NK-92 (cell line): ENCODE measurements around the gene HTR4.

Source experiments
- DNase-seq: peaks from one replicate; lab custom pipeline; 2025; ENCODE audit not compliant: unreplicated experiment; lab: John Stamatoyannopoulos, UW

HTR4 gene

GRCh38 chr5:148665431-148665830 is 11.1 kb upstream of the HTR4 start:
- DNase-seq = no peak

DNA sequence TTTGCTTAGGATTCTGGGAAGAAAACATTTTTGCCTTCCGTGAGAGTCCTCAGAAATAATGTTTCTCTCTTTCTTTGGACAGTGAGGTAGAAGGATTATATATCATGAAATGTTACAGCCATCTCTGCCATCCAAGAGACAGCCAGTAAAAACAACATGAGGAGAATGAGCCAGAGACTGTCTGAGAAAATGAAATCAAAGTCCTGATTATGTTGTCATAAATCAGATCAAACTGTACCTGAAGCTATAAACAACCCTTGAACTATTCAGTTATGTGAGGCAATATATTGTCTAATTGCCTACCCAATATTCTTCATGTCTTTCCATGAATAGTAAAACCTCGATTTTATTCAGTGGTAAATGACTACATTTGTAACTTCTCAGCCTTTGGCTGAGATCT is 9.2 kb upstream of the HTR4 start:
- no peak for DNase-seq

GRCh38 chr5:148660346-148660660 is 6.0 kb upstream of the HTR4 start:
- no peak for DNase-seq

DNA sequence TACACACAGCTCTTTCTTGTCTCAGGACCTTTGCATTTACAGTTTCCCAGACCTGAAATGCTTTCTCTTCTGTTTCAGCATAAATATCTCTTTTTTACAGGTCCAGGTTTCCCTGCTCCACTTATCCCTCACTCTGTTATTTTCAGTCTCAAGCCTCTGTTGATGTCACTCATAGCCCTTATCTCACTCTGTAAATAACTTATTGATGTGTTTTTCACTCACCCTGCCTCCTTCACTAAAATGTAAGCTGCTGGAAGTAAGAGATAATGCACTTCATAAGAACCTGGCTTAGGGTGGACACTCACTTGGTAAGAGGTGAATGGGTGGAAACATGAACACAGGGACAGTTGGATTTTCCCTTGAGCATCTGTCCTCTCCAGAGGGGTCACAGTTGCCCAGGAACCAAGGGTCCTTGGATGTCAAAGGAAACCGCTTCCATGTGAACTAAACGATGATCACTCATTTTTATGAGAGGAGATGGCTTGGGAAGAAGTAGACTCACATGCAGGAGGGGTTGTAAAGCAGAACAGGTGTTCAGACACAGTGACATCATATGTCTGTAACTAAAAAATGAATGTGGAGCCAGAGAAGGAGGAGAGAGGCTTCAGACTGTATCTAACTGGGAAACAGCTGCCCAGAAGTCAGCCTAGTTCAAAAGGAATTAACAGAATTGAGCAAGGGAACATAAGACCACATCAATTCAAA is 5.5 kb upstream of the HTR4 start:
- DNase-seq = no peak

- DNase-seq = no peak
Measured at GRCh38 chr5:148653291-148653835, 964 bp downstream of the HTR4 start.

- DNase-seq = no peak
Measured at GRCh38 chr5:148651528-148651927, 2.8 kb downstream of the HTR4 start.

DNA sequence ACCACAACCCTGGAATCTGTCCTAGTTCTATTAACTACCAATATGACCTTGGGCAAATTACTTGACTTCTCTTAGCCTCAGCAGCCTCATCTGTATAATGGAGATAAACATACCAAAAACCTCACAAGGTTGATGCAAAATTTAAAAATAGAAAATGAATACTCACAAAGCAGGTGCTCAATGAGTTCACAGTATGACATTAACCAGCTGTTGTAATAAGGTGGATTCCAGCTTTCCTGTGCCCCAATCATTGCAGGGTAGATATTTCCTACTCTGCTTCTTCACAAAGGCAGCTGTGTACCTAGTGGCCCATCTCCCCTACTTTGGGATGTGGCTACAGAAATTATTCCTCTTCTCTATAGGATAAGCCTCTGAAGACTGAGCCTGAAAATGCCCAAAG is 8.8 kb downstream of the HTR4 start:
- no peak for DNase-seq

- DNase-seq = no peak
Measured at GRCh38 chr5:148641735-148642134, 12.6 kb downstream of the HTR4 start.

- no peak for DNase-seq
Measured at GRCh38 chr5:148640471-148640870, 13.9 kb downstream of the HTR4 start.

GRCh38 chr5:148639081-148639480 is 15.2 kb downstream of the HTR4 start:
- no peak for DNase-seq

- DNase-seq = no peak
Measured at GRCh38 chr5:148636353-148636752, 18.0 kb downstream of the HTR4 start.

DNA sequence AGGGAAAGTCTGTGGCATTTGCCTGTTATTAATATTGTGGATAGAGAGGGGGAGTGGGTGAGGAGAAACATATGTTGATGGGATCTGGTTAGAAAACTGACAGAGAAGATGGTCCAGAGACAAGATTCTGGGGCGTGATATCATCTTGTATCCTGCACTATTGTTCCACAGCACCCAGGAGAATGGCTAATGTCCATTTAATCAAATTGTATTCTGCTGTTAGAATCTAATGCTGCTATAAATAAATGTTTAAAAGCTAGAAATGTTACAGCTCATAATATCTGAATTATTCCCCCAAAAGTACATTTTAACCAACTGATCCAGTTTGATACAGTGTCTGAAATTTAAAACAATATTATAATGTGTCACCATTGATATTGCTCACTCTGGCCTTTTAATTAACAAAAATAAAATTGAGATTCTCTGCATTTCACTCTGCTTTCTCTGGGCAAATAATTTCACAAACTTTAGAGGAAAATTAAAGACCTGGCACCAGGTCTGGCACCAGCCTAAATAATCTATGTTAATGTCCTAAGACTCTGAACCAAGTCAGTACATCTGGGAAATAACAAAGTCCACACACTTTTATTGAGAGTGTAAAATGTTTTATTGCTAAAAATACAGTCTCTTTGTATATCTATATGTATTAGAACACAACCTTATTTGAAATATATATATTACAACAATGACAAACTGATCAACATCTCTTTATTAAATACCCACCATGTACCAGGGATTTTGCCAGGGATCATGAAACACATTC is 18.8 kb downstream of the HTR4 start:
- DNase-seq = no peak

GRCh38 chr5:148633067-148633377 is 21.3 kb downstream of the HTR4 start:
- DNase-seq = no peak

DNA sequence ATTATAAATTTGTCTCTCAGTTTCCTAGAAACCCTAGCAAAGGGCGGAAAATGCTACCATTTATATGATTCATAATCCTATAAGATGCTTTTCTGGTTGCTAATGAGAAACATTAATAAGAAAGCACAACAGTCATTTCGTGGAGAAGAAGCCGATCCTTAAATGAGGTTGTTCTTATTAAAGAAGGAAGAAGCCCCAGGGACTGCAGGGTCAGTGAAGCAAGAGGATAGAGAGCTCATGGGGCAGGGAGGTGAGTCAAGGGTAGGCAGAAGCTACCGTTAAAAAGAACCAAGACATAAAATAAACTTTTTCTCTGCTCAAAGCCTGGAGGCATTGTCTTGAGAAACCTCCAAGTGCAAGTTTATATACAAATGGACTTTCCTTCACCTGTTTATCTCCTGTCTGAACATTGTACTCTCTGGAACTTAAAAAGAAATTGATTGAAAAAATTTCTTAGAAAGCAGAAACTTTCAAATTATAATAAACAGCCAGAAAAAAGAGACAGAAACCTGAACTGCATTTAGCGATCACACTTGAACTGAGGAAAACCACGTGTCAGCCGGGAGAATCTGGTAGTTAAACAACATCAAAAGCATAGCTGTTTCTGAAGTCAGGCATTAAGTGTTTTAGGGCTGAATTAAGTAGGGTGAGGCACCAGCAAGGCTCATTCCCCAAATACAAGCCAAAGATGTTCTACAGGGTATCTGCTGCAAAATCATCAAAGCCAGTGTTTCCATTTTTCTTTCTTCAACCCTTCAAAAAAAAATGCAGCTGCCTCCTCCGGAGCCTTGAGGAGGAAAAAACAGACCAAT is 21.9 kb downstream of the HTR4 start:
- DNase-seq = no peak

DNA sequence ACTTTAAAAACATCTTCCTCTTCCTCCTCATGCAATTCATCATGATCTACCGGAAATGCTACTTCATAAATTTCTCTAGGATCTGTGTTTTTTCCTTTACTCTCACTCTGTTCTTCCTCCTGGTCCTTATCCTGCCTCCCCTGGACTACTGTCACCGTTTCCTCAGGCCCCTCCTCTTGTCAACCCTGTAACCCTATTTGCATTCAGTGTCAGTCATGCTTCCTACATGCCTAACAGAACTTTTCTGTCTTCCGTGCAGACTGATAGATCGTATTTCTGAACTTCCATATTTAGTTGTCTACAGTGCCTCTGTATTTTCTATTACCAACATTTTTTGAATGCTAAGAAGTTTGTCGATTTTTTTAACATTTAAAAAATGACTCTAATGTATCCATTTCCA is 27.3 kb downstream of the HTR4 start:
- no peak for DNase-seq

- DNase-seq = no peak
Measured at GRCh38 chr5:148626081-148626613, 28.2 kb downstream of the HTR4 start.

DNA sequence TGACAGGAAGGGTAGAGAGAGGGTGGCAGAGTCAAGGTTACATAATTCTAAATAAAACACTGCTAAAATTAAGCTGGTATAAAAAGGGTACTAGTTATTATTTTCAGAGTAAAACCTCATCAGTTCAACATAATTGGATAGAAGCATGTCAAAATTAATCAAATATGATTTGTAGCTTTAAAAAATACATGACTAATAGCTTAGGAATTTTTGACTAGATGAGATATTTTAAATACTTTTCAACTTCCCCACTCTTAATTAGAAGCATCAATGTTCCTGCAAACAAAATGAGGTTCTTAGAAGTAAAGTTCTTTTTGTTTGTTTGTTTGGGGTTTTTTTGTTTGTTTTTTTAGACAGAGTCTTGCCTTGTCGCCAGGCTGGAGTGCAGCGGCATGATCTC is 29.1 kb downstream of the HTR4 start:
- no peak for DNase-seq

- DNase-seq = no peak
Measured at GRCh38 chr5:148623741-148624140, 30.6 kb downstream of the HTR4 start.

GRCh38 chr5:148623101-148623500 is 31.2 kb downstream of the HTR4 start:
- no peak for DNase-seq

DNA sequence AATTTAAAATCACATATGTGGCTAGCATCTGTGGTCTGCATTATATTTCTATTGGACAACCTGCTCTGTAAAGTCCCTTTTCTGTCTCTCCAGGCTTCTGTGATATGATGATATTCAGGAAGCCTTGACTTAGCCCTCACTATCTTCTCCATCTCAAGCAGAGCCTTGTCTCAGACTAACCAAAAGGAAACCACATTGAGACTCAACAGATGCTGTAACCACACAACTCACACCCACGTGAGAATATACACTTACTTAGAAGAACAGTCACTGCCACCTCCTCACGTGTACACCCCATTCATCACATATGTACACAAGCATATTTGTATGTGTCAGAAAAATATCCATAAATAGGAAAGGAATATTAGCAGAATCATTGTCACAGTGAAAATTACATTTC is 33.6 kb downstream of the HTR4 start:
- no peak for DNase-seq

- DNase-seq = no peak
Measured at GRCh38 chr5:148620091-148620490, 34.2 kb downstream of the HTR4 start.

- DNase-seq = no peak
Measured at GRCh38 chr5:148619484-148619883, 34.8 kb downstream of the HTR4 start.
